ENCODE results near the gene TRPM3. TPM values are rescaled to one million over a fixed set of nuclear protein-coding genes. Genes with fewer than 3 reads are reported as not detected.

Gene TRPM3
- polyA plus RNA-seq, 2 of the 4 experiments (the other 2 are of a cell fraction): not detected

- CTCF ChIA-PET: interaction anchor here (0.5 to 1.4 kb wide), 4 partner anchors 41 to 249 kb away, joined by 3 to 4 read pairs (median 3); no protein-coding TSS in a partner anchor
- ATAC-seq: no peak
- 15% methylated on average over 4 of the region's 4 CpGs for WGBS (ENCODE audit: missing lambda C conversion rate)
Measured at GRCh38 chr9:70561111-70561510, 560.3 kb downstream of the TRPM3 start.

GRCh38 chr9:70559102-70559501, 562.3 kb downstream of the TRPM3 start:
- FAIRE-seq (no peak), DNase-seq (ENCODE audit: low read depth in 1 of 2, low spot score in 1 of 2) (no peak), ATAC-seq (no peak)
- TF ChIP-seq RNF2 (IDR thresholded peaks at IDR 0.05; ENCODE audit: borderline replicate concordance, low read depth) (no peak), MYC (IDR thresholded peaks at IDR 0.05; ENCODE audit: borderline replicate concordance, low read length) (no peak), ZC3H11A (IDR thresholded peaks at IDR 0.05) (no peak)
- ChIA-PET CTCF (interaction anchor here (0.5 to 1.1 kb wide), 5 partner anchors 43 to 368 kb away, joined by 3 to 4 read pairs (median 3); no protein-coding TSS in a partner anchor), POLR2A (no interaction called here)
- Histone ChIP-seq H3K4me3 (no peak overlapping the region), H3K9me3 (no peaks in the 10 kb centered on the region), H3K4me2 (no peak overlapping the region), H3K4me1 (no peaks in the 10 kb centered on the region), H3K27ac (no peak overlapping the region)

More at GRCh38 chr9:70561111-70561510, 560.3 kb downstream of the TRPM3 start:
- H3K27ac ChIP-seq: no peak overlapping the region
- POLR2A ChIA-PET: no interaction called here
- no peak overlapping the region for H3K4me3 ChIP-seq
- no peaks in the 10 kb centered on the region for H3K9me3 ChIP-seq
- FAIRE-seq (no peak), DNase-seq (ENCODE audit: low read depth in 1 of 2, low spot score in 1 of 2) (no peak)
- no peaks in the 10 kb centered on the region for H3K4me1 ChIP-seq
- H3K4me2 ChIP-seq: no peak overlapping the region
- TF ChIP-seq SREBF2 (IDR thresholded peaks at IDR 0.05) (no peak), MAX (IDR thresholded peaks at IDR 0.05) (no peak), CBX2 (IDR thresholded peaks at IDR 0.05; ENCODE audit: borderline replicate concordance, low read depth) (no peak), HOXA7 (CRISPR knock-in tag; IDR thresholded peaks at IDR 0.05) (no peak), ATOH8 (CRISPR knock-in tag; IDR thresholded peaks at IDR 0.05; ENCODE audit: low read depth) (no peak), PHF8 (IDR thresholded peaks at IDR 0.05; ENCODE audit: borderline replicate concordance, low read depth) (no peak), KDM5A (IDR thresholded peaks at IDR 0.05) (no peak), HMGXB4 (CRISPR knock-in tag; IDR thresholded peaks at IDR 0.05; ENCODE audit: borderline replicate concordance) (no peak), TFCP2L1 (CRISPR knock-in tag; IDR thresholded peaks at IDR 0.05) (no peak), EHF (CRISPR knock-in tag; IDR thresholded peaks at IDR 0.05) (no peak), REST (IDR thresholded peaks at IDR 0.05) (no peak), CHD4 (IDR thresholded peaks at IDR 0.05; ENCODE audit: borderline replicate concordance) (no peak), RAD21 (conservative IDR thresholded peaks at IDR 0.05 in 1 of 2, IDR thresholded peaks at IDR 0.05 in 1 of 2) (no peak), EP300 (IDR thresholded peaks at IDR 0.05) (no peak), POLR2A (IDR thresholded peaks at IDR 0.05; ENCODE audit: low read length) (no peak), BHLHE40 (IDR thresholded peaks at IDR 0.05; ENCODE audit: low read depth, low read length) (no peak), CBX8 (IDR thresholded peaks at IDR 0.05) (no peak), TP53 (CRISPR knock-in tag; IDR thresholded peaks at IDR 0.05) (no peak), GATA3 (IDR thresholded peaks at IDR 0.05; ENCODE audit: borderline replicate concordance) (no peak)

Data from A549 (cell line).